Astrocyte of the spinal cord (primary cell): ENCODE data around the gene SEMA6A.

ENCODE experiments used
- DNase-seq: peaks from one replicate; pipeline ENCODE4 v3.0.0; 2011; ENCODE audit warnings: low read depth, low spot score
- H3K4me3 ChIP-seq: 2 replicates; pipeline ENCODE4 v1.5.1; 2011; ENCODE audit warnings: low read depth, mild to moderate bottlenecking, low read length, moderate library complexity
- CTCF ChIP-seq: IDR thresholded peaks from 2 replicates; pipeline ENCODE4 v1.5.1; 2012; ENCODE audit warnings: low read depth, mild to moderate bottlenecking, low read length, inconsistent platforms
- in situ Hi-C: cut with HindIII; loops from 2 replicates; pipeline ENCODE4 v1.10.0; 2017; ENCODE audit warnings: low sequenced_read_pairs

Gene SEMA6A

DNA sequence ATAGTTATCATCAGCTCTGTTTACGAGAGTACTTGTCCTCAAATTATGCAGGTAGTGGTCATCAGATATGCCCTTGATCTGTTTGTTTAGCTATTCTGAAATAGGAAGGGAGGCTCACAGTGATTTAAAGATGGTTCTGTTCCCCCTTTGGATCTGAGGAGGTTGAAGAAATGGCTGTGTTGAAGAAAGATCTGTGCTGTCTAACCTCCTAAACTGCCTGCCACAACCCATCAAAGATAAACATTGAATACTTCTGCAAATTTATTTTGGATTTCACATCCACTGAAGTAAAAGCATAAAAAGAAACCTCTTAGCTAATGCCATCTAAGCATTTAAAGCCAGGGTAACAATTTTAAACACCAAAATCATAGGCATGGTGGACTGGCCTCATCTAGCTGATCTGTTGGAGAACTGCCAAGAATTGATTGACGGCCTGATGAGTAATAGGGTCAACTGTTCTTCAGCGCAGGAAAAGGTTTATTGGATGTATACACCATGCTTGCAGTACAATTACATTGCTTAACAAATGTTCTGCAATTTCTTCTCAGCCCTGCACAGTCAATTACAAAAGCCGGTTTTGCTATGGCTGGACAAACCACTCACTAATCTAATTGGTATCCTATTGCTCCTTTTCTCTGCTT is 97.6 kb downstream of the SEMA6A start:
- no peak for DNase-seq
- no peak overlapping the region for H3K4me3 ChIP-seq
- no peak for TF ChIP-seq CTCF
- in situ Hi-C loops = no loop called here

DNA sequence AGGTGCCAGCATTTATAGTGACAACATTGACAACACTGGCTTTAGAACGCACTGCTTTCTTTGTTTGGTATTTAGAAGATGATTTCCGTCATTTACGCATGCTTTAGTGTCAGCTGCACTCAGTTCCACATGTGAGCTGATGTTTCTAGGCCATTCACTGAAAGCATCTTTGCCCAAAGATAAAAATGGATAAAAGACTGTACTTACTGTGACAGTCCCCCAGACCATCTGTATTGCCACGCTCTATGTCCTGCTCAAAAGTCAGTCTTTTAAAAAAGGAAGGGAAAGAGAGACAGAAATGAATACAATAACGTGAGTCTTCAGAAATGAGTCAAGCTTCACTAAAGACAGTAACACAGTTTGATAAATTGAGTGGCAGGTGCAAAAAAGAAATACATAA is 99.3 kb downstream of the SEMA6A start:
- TF ChIP-seq CTCF = no peak
- H3K4me3 ChIP-seq = no peak overlapping the region
- in situ Hi-C loops = no loop called here

DNA sequence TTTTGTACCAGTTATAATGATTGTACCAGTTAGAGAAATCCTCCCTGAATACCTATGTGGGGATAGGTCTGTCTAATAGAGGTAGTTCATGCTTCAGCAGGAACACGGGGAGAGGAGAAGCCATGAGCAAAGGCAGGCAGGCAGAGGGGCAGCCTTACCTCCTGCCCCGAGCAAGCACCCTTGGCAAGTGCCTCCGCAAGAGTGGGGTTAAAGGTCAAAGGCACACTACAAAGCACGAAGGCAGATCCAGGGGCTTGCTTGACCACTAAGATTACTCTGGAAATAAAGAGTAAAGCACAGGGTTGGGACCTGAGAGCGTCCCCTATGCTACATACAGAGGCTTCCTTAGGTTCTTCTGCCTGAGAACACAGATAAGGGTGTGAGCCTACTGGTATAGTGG is 100.9 kb downstream of the SEMA6A start:
- in situ Hi-C loops = no loop called here
- no peak for DNase-seq
- no peak overlapping the region for H3K4me3 ChIP-seq
- TF ChIP-seq CTCF = no peak

More for the DNA sequence above, 99.3 kb downstream of the SEMA6A start:
- DNase-seq = no peak

DNA sequence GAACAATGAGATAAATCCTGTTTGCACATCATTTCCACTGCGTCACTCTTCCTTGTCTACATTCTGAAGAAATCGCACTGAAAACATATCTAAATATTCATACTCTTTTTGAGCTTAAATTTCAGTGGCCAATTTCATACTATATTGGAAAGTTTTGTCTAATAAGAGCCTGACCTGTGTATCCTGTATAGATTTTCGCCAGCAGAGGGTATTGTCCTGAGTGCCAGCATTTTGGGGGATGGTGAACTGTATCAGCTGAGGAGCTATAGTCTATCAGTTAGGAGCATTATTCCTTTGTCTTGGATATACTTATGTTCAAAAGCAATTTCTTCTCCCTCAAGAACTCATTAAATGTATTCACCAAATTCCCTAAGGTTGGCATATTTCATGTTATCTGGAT is 102.3 kb downstream of the SEMA6A start:
- in situ Hi-C loops = no loop called here
- DNase-seq = no peak
- no peak overlapping the region for H3K4me3 ChIP-seq
- no peak for TF ChIP-seq CTCF

DNA sequence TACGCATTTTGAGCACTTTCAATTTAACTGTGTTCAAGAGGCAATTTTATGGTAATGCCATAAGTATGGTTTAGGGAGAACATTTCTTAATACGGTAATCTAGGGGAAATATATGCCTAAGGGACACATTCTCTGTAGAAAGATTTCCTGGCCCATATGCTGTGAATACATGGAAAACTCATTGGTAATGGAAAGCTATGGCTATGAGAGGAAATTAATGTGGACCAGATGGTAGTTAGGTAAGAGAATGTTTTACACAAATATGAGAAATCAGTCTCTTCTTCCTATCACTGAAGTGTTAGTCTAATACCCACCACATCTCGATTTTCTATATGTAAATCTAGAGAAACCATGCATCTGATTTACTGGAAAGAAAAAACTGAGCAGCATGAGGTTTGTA is 105.0 kb downstream of the SEMA6A start:
- no peak for TF ChIP-seq CTCF
- no peak overlapping the region for H3K4me3 ChIP-seq
- DNase-seq = no peak
- in situ Hi-C loops = no loop called here

- in situ Hi-C loops = no loop called here
- no peak for DNase-seq
- TF ChIP-seq CTCF = no peak
- H3K4me3 ChIP-seq = no peak overlapping the region
Observed at GRCh38 chr5:116468583-116468982, 106.0 kb downstream of the SEMA6A start.

GRCh38 chr5:116467465-116467843 is 107.2 kb downstream of the SEMA6A start:
- DNase-seq = no peak

More at GRCh38 chr5:116467465-116467843, 107.2 kb downstream of the SEMA6A start:
- TF ChIP-seq CTCF = no peak
- no peak overlapping the region for H3K4me3 ChIP-seq
- in situ Hi-C loops = no loop called here
